ENCODE data around the gene NHLRC4. TPM values are rescaled to one million over a fixed set of nuclear protein-coding genes. Genes with fewer than 3 reads are reported as not detected.

The NHLRC4 gene
- total and polyA plus RNA-seq, 2 of the 13 experiments (the other 11 are each of a cell fraction or from before 2014, with no cell fraction given): 0.40 to 0.59 TPM

DNA sequence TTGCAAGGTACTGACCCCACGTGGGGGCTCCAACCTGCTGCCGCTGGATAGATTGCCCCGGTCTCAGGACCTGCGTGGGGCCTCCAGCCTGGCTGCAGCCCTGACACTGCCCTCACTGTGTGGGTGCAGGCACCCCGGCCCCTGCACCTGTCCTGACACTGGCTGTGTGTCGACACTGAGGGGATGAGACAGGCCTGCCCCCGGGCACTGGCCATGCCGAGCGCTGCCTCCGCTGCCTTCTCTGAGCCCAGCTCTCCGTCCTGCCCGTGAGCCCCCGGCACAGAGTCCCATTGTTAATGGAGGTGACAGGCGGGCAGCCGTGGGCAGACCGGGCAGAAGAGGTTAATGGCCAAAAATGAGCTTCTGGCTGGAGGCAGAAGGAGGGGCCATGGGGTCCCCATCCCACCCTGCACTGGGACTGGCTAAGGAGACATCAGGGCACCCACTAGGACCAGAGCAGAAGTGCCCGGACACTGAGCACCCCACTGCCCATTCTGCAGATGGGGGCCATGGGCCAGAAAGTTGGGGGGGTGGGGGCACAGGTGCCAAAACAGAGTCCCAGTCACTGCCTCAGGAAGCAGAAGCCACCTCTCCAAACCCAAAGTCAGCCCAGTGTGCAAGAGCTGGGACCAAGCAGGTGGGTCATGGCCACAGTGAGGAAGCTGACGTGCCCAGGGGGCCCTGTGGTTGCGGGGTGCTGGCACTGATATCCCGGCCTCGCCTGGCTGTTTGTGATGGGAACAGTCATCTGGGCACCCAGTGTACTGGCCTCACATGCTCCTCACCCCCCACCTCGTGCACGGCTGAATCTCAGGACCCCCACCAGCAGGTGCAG, 9.1 kb upstream of the NHLRC4 start:
- ATAC-seq (peak; percentile 2), DNase-seq (ENCODE audit: low spot score) (no peak), FAIRE-seq (no peak)
- Histone ChIP-seq H3K9me3 (ENCODE audit: low read length) (no peaks in the 10 kb centered on the region), H3K27me3 (ENCODE audit: control insufficient read depth in 1 of 2, insufficient read depth in 2 of 2, low read length in 2 of 2) (peaks cover 11 to 34% of the 10 kb centered on the region in 2 experiments; a peak in 4 of 5 replicates), H3K4me3 (replicated peaks in 1 of 3; ENCODE audit: insufficient read depth in 1 of 3, low read depth in 2 of 3, low read length in 3 of 3) (peak overlapping the region in 1 of 3 experiments; percentile 67; a peak in 1 of 6 replicates), H3K36me3 (replicated peaks in 1 of 2; ENCODE audit: control insufficient read depth in 1 of 2, insufficient read depth in 2 of 2, low read length in 2 of 2) (no peaks in the 10 kb centered on the region), H4K20me1 (ENCODE audit: insufficient read depth, low read length) (no peaks in the 10 kb centered on the region), H3K79me2 (ENCODE audit: insufficient read depth, low read length) (no peaks in the 10 kb centered on the region), H3K9ac (ENCODE audit: insufficient read depth, low read depth, low read length) (no peak overlapping the region; the same call in 1 of the 2 replicates), H2AFZ (ENCODE audit: low read length) (no peak overlapping the region), H3K4me2 (ENCODE audit: low read depth, low read length) (peak overlapping the region; percentile 85), H3K4me1 (ENCODE audit: insufficient read depth, low read length) (peaks cover 76% of the 10 kb centered on the region), H3K27ac (ENCODE audit: extremely low read length, insufficient read depth, low read length) (peak overlapping the region; percentile 43)
- no peak for TF ChIP-seq SKI (IDR thresholded peaks at IDR 0.05; ENCODE audit: partially characterized antibody)
- 0 out of 2 replicates have a peak, but pooled peaks have one; percentile 2 for TF ChIP-seq ZMAT3 (CRISPR knock-in tag; conservative IDR thresholded peaks at IDR 0.05)
- TF ChIP-seq SRSF1 (optimal IDR thresholded peaks at IDR 0.05; ENCODE audit: low read depth, low read length): peak; percentile 13
- no peak for TF ChIP-seq ZNF34 (CRISPR knock-in tag; IDR thresholded peaks at IDR 0.05; ENCODE audit: borderline replicate concordance)
- TF ChIP-seq NFE2L2 (IDR thresholded peaks at IDR 0.05; ENCODE audit: low read length): no peak
- TF ChIP-seq, protein P1, sequence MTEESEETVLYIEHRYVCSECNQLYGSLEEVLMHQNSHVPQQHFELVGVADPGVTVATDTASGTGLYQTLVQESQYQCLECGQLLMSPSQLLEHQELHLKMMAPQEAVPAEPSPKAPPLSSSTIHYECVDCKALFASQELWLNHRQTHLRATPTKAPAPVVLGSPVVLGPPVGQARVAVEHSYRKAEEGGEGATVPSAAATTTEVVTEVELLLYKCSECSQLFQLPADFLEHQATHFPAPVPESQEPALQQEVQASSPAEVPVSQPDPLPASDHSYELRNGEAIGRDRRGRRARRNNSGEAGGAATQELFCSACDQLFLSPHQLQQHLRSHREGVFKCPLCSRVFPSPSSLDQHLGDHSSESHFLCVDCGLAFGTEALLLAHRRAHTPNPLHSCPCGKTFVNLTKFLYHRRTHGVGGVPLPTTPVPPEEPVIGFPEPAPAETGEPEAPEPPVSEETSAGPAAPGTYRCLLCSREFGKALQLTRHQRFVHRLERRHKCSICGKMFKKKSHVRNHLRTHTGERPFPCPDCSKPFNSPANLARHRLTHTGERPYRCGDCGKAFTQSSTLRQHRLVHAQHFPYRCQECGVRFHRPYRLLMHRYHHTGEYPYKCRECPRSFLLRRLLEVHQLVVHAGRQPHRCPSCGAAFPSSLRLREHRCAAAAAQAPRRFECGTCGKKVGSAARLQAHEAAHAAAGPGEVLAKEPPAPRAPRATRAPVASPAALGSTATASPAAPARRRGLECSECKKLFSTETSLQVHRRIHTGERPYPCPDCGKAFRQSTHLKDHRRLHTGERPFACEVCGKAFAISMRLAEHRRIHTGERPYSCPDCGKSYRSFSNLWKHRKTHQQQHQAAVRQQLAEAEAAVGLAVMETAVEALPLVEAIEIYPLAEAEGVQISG (CRISPR knock-in tag; IDR thresholded peaks at IDR 0.05): no peak
- no peak for TF ChIP-seq ZNF572 (CRISPR knock-in tag; IDR thresholded peaks at IDR 0.05)
- TF ChIP-seq, protein P2, sequence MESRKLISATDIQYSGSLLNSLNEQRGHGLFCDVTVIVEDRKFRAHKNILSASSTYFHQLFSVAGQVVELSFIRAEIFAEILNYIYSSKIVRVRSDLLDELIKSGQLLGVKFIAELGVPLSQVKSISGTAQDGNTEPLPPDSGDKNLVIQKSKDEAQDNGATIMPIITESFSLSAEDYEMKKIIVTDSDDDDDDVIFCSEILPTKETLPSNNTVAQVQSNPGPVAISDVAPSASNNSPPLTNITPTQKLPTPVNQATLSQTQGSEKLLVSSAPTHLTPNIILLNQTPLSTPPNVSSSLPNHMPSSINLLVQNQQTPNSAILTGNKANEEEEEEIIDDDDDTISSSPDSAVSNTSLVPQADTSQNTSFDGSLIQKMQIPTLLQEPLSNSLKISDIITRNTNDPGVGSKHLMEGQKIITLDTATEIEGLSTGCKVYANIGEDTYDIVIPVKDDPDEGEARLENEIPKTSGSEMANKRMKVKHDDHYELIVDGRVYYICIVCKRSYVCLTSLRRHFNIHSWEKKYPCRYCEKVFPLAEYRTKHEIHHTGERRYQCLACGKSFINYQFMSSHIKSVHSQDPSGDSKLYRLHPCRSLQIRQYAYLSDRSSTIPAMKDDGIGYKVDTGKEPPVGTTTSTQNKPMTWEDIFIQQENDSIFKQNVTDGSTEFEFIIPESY (CRISPR knock-in tag; IDR thresholded peaks at IDR 0.05): peak; percentile 57
- peak; percentile 92 for TF ChIP-seq HNRNPL (IDR thresholded peaks at IDR 0.05; ENCODE audit: low read depth, low read length)
- in situ Hi-C loops (cut with HindIII; ENCODE audit: extremely low pct_ligation_motif_present, low pct_unique_long_range_greater_than_20kb): no loop called here
- ChIA-PET CTCF (ENCODE audit: low intra/inter-chr PET ratio, low total read pairs) (no interaction called here), POLR2A (interaction anchor here (0.8 to 2.3 kb wide), 8 partner anchors 9 to 155 kb away, joined by 3 to 17 read pairs (median 5); partner anchors contain the start of gene NHLRC4)
- no TSS peak for BruUV-seq (replicated peaks)
- WGBS (ENCODE audit: low lambda C conversion rate): 20% methylated on average over 16 of the region's 23 CpGs
- intact Hi-C loops (cut with micrococcal nuclease; ENCODE audit: unreplicated experiment): no loop called here
